Suprapubic skin (tissue), 4 donors: ENCODE data around the gene MICALL2.

Experiments
- CTCF ChIP-seq, 2 donors: fragments of 200-600 bp in 1 of 2; fragments of 450-650 bp in 1 of 2; sonication (generic) in 1 of 2; IDR thresholded peaks; one replicate each; pipeline ENCODE4 v1.5.1; 2016 to 2019; ENCODE audit warnings: antibody characterized with exemption in 2 of 2, mild to moderate bottlenecking in 1 of 2, moderate library complexity in 1 of 2
- EP300 ChIP-seq: sonication (generic); formaldehyde crosslinking; IDR thresholded peaks from one replicate; pipeline ENCODE4 v1.6.1; 2017; ENCODE audit warnings: antibody characterized with exemption
- POLR2A ChIP-seq, 2 donors: fragments of 450-650 bp; IDR thresholded peaks; one replicate each; pipeline ENCODE4 v1.6.1; 2017; ENCODE audit warnings: antibody characterized with exemption in 2 of 2, mild to moderate bottlenecking in 2 of 2, moderate library complexity in 2 of 2
- POLR2AphosphoS5 ChIP-seq, 3 donors: sonication (generic); formaldehyde crosslinking; IDR thresholded peaks; one replicate each; pipeline ENCODE4 v1.6.1; 2017; ENCODE audit warnings: antibody characterized with exemption in 3 of 3

- TF ChIP-seq POLR2A (IDR thresholded peaks at IDR 0.05) (no peak), CTCF (IDR thresholded peaks at IDR 0.05) (no peak), POLR2AphosphoS5 (IDR thresholded peaks at IDR 0.05) (no peak), EP300 (no peak)
Measured at GRCh38 chr7:1430056-1430845, 29.0 kb downstream of the MICALL2 start.
